PC-9 (cell line): ENCODE measurements around the gene SLC12A9. TPM values are rescaled to one million over a fixed set of nuclear protein-coding genes. Genes with fewer than 3 reads are reported as not detected.
A peak's percentile ranks its signal among the peaks of the same experiment; 100 is the strongest.

Experiments used
- BruUV-seq: library from RNA; stranded (reverse); fragments of 400-500 nt; replicated peaks from 2 replicates; lab custom pipeline; 2021; lab: Mats Ljungman, UMichigan
- CTCF ChIA-PET: fragments of 300-600 bp; sonication (Branson Sonifier 250); formaldehyde crosslinking; loops from one replicate; lab custom pipeline; 2022; ENCODE audit warnings: antibody characterized with exemption; lab: Charles Lee
- POLR2A ChIA-PET: fragments of 300-600 bp; sonication (Branson Sonifier 250); formaldehyde crosslinking; loops from one replicate; lab custom pipeline; 2022; ENCODE audit warnings: antibody characterized with exemption; ENCODE audit not compliant: unreplicated experiment; lab: Charles Lee
- DNase-seq, 2 experiments: peaks; one replicate each; pipeline versions ENCODE4 v3.0.0 to v3.0.0-alpha.2; 2015 to 2022; ENCODE audit warnings: mixed read lengths in 1 of 2
- H2AFZ ChIP-seq: fragments of 200-600 bp; sonication (generic); 2 replicates; pipeline ENCODE4 v1.8.1; 2017; ENCODE audit warnings: antibody characterized with exemption
- H3F3A ChIP-seq: fragments of 200-600 bp; sonication (generic); 2 replicates; pipeline ENCODE4 v1.8.1; 2017; ENCODE audit warnings: antibody characterized with exemption, mild to moderate bottlenecking, low read depth; ENCODE audit not compliant: insufficient read depth
- H3K27ac ChIP-seq: fragments of 200-600 bp; sonication (generic); 2 replicates; pipeline ENCODE4 v1.6.1; 2016; ENCODE audit warnings: mixed run types
- H3K27me3 ChIP-seq: fragments of 200-600 bp; sonication (generic); 2 replicates; pipeline ENCODE4 v1.6.1; 2016; ENCODE audit warnings: low read depth, mixed run types; ENCODE audit not compliant: insufficient read depth
- H3K36me3 ChIP-seq: fragments of 200-600 bp; sonication (generic); 2 replicates; pipeline ENCODE4 v1.6.1; 2016; ENCODE audit warnings: low read depth, mixed run types
- H3K4me1 ChIP-seq: fragments of 200-600 bp; sonication (generic); replicated peaks from 2 replicates; pipeline ENCODE4 v1.6.1; 2016; ENCODE audit warnings: mixed run types; ENCODE audit not compliant: insufficient read depth
- H3K4me2 ChIP-seq: fragments of 200-600 bp; sonication (generic); 2 replicates; pipeline ENCODE4 v1.6.1; 2017; ENCODE audit warnings: mixed run types
- H3K4me3 ChIP-seq: fragments of 200-600 bp; sonication (generic); 2 replicates; pipeline ENCODE4 v1.6.1; 2016; ENCODE audit warnings: mixed run types
- H3K79me2 ChIP-seq: fragments of 200-600 bp; sonication (generic); 2 replicates; pipeline ENCODE4 v1.6.1; 2017; ENCODE audit warnings: low read depth, mixed run types
- H3K9me2 ChIP-seq: fragments of 200-600 bp; sonication (generic); 2 replicates; pipeline ENCODE4 v1.8.1; 2017; ENCODE audit warnings: mild to moderate bottlenecking; ENCODE audit not compliant: insufficient read depth
- H3K9me3 ChIP-seq: fragments of 200-600 bp; sonication (generic); 2 replicates; pipeline ENCODE4 v1.8.1; 2016; ENCODE audit warnings: low read depth; ENCODE audit not compliant: insufficient read depth
- H4K20me1 ChIP-seq: fragments of 200-600 bp; sonication (generic); 2 replicates; pipeline ENCODE4 v1.8.1; 2017; ENCODE audit not compliant: insufficient read depth
- CTCF ChIP-seq: fragments of 200-600 bp; sonication (generic); conservative IDR thresholded peaks from 2 replicates; pipeline ENCODE4 v1.6.1; 2017; ENCODE audit warnings: mixed run types, antibody characterized with exemption, mild to moderate bottlenecking, moderate library complexity
- EZH2 ChIP-seq: fragments of 200-600 bp; sonication (generic); IDR thresholded peaks from 2 replicates; pipeline ENCODE4 v1.8.0; 2017; ENCODE audit warnings: antibody characterized with exemption, low read depth
- intact Hi-C: fragments of 100-400 bp; cut with micrococcal nuclease; formaldehyde crosslinking; loops from one replicate; pipeline ENCODE4 v1.10.0; 2022; ENCODE audit not compliant: unreplicated experiment
- total RNA-seq: library from RNA; stranded (reverse); gene quantifications from 2 replicates; pipeline ENCODE4 v1.2.3, GENCODE V29; 2021

The SLC12A9 gene
- total RNA-seq, 1 experiment from 2014 or later = 36.7 TPM

DNA sequence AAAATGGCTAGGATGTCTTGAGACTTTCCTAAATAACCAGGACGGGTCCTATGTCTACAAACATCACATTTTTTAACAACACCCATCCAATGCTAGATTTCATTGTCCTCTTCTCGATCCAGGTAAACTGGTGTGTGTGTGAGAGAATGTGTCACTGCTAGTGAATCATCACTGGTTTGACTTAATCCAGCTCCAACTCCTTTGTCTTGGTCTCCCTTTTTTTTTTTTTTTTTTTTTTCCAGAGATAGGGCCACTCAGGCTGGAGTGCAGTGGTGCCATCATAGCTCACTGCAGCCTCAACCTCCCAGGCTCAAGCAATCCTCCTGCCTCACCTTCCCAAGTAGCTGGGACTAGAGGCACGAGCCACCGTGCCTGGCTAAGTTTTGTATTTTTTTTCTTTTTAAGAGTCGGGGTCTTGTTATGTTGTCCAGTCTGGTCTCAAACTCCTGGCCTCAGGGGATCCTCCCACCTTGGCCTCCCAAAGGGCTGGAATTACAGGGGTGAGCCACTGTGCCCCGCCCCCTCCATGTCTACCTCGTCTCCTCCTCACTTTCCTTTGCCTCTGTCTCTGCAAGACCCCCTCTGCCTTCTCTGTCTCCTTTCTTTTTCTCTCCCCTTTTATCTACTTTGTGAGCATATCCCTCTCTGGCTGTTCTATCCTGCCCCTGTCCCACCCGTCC is 39.2 kb downstream of the SLC12A9 start:
- no peaks in the 10 kb centered on the region for H3K9me2 ChIP-seq
- CTCF ChIA-PET = interaction anchor here (0.6 kb wide), 5 partner anchors 14 to 1019 kb away, joined by 3 to 12 read pairs (median 5); no protein-coding TSS in a partner anchor
- peak overlapping the region; percentile 98; the same call in 1 of the 2 replicates for H3K4me2 ChIP-seq
- H2AFZ ChIP-seq = no peak overlapping the region
- peaks cover 26% of the 10 kb centered on the region for H3K4me1 ChIP-seq
- peak in 1 of 2 experiments; percentile 78 for DNase-seq
- H3K36me3 ChIP-seq = peaks cover 5% of the 10 kb centered on the region
- no peaks in the 10 kb centered on the region for H3K9me3 ChIP-seq
- H3K27ac ChIP-seq = no peak overlapping the region; the same call in 1 of the 2 replicates
- intact Hi-C loops = loop anchor here (5.0 to 10.0 kb wide), 4 partner anchors 64 to 643 kb away; partner anchors contain the start of gene EPHB4
- H3K27me3 ChIP-seq = peaks cover 11% of the 10 kb centered on the region; the same call in 1 of the 2 replicates
- TF ChIP-seq EZH2 = no peak
- TF ChIP-seq CTCF = no peak
- H3K4me3 ChIP-seq = no peak overlapping the region; the same call in 1 of the 2 replicates
- H3K79me2 ChIP-seq = peaks cover 25% of the 10 kb centered on the region
- H4K20me1 ChIP-seq = no peaks in the 10 kb centered on the region; the same call in 1 of the 2 replicates
- H3F3A ChIP-seq = peaks cover 45% of the 10 kb centered on the region
- BruUV-seq = no TSS peak
- POLR2A ChIA-PET = interaction anchor here (0.6 kb wide), 4 partner anchors 9 to 171 kb away, joined by 3 to 17 read pairs (median 5); no protein-coding TSS in a partner anchor

DNA sequence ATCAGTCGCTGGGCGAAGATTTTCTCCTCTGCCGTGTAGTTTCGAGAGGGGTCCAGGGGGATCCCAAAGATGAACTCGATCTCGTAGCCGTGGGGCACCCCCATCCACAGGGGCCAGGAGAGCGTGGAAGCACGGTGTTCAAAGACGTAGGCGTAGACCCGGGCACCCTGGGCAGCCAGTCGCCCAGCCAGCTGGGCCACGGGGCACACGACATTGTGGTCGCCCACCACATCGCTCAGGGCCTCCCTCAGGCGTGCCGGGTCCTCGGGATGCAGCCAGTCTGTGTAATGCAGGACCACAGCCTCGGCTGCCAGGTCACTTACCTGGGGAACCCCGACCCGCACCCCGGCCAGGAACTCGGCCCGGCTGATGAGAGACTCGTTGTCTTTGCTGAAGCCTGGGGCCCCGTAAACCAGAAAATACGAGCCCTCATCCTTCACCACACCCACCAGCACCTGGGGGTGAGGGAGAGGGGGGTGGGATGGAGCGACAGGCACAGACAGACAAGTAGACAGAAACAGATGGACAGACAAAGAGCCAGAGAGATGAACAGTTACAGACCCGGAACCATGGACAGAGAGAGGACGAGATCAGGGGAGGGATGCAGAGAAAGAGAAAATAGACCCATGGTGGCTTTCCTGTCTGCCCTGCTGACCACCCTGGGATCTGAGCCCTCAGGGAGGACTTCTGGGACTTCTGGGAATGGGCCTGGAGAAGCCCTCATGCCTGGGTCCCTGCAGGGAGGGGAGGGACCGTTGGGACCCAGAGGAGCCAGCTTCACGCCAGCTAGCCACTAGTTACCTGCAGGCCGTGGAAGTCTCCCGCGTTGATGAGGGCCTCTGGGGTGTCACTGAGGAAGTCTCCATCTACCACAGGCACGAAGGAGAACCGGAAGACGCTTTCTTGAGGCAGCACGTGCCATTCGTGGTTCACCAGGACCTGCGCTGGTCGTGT is 40.1 kb downstream of the SLC12A9 start:
- H3K4me3 ChIP-seq = no peak overlapping the region

More for the DNA sequence above, 40.1 kb downstream of the SLC12A9 start:
- no peak overlapping the region for H3K27ac ChIP-seq
- CTCF ChIA-PET = no interaction called here
- H3K79me2 ChIP-seq = peaks cover 18% of the 10 kb centered on the region
- peaks cover 11% of the 10 kb centered on the region; the same call in 1 of the 2 replicates for H3K27me3 ChIP-seq
- no peak overlapping the region for H3K4me2 ChIP-seq
- no peak for DNase-seq
- peaks cover 26% of the 10 kb centered on the region for H3K4me1 ChIP-seq
- H3K9me2 ChIP-seq = no peaks in the 10 kb centered on the region
- intact Hi-C loops = loop anchor here (5.0 to 10.0 kb wide), 4 partner anchors 65 to 642 kb away; partner anchors contain the start of gene EPHB4
- H3K9me3 ChIP-seq = no peaks in the 10 kb centered on the region
- peaks cover 38% of the 10 kb centered on the region for H3F3A ChIP-seq
- no peaks in the 10 kb centered on the region; the same call in 1 of the 2 replicates for H4K20me1 ChIP-seq
- no TSS peak for BruUV-seq
- POLR2A ChIA-PET = interaction anchor here (0.6 kb wide), 1 partner anchor 59 kb away, joined by 4 read pairs; no protein-coding TSS in a partner anchor
- TF ChIP-seq EZH2 (no peak), CTCF (no peak)
- H3K36me3 ChIP-seq = peaks cover 5% of the 10 kb centered on the region
- H2AFZ ChIP-seq = no peak overlapping the region
